H1 (cell line): ENCODE data around the gene TGFBRAP1. TPM values are rescaled to one million over a fixed set of nuclear protein-coding genes. Genes with fewer than 3 reads are reported as not detected.

ENCODE experiments used
- CTCF ChIA-PET: fragments of 300-600 bp; sonication (Branson Sonifier 250); formaldehyde crosslinking; loops from one replicate; lab custom pipeline; 2021; ENCODE audit not compliant: partially characterized antibody; lab: Charles Lee
- POLR2A ChIA-PET: fragments of 300-600 bp; sonication (Branson Sonifier 250); formaldehyde crosslinking; loops from one replicate; lab custom pipeline; 2021; ENCODE audit warnings: inconsistent platforms; ENCODE audit not compliant: partially characterized antibody; lab: Charles Lee
- DNase-seq, 2 experiments: peaks; one replicate each; pipeline versions ENCODE4 v3.0.0 to v3.0.0-alpha.2; 2010 to 2022; ENCODE audit warnings: low spot score in 2 of 2, low read depth in 1 of 2, mixed read lengths in 1 of 2
- FAIRE-seq: peaks from 2 replicates; lab custom pipeline; 2011; peaks lifted over from hg19 to GRCh38; lab: Jason Lieb, UNC
- H2AFZ ChIP-seq: 2 replicates; pipeline ENCODE4 v1.8.1; 2012; ENCODE audit warnings: low read length, inconsistent platforms
- H2AK5ac ChIP-seq: 2 replicates; pipeline ENCODE4 v1.6.1; 2013; ENCODE audit warnings: low read depth, low read length
- H2BK120ac ChIP-seq: replicated peaks from 2 replicates; pipeline ENCODE3; 2013; ENCODE audit warnings: low read depth, low read length, inconsistent platforms
- H2BK12ac ChIP-seq: 2 replicates; pipeline ENCODE4 v1.6.1; 2013; ENCODE audit warnings: low read depth, low read length
- H2BK15ac ChIP-seq: 2 replicates; pipeline ENCODE4 v1.6.1; 2013; ENCODE audit warnings: low read length
- H2BK20ac ChIP-seq: 2 replicates; pipeline ENCODE4 v1.6.1; 2013; ENCODE audit warnings: low read length
- H2BK5ac ChIP-seq: 2 replicates; pipeline ENCODE4 v1.6.1; 2013; ENCODE audit warnings: low read depth, low read length
- H3K14ac ChIP-seq: 2 replicates; pipeline ENCODE4 v1.6.1; 2013; ENCODE audit warnings: inconsistent platforms; ENCODE audit not compliant: insufficient read length
- H3K18ac ChIP-seq: 2 replicates; pipeline ENCODE4 v1.6.1; 2013; ENCODE audit warnings: low read length; ENCODE audit errors: extremely low read depth
- H3K23ac ChIP-seq: 2 replicates; pipeline ENCODE4 v1.6.1; 2013; ENCODE audit warnings: inconsistent platforms; ENCODE audit not compliant: insufficient read length
- H3K23me2 ChIP-seq: 2 replicates; pipeline ENCODE4 v1.6.1; 2013; ENCODE audit warnings: low read depth, low read length
- H3K27ac ChIP-seq: 2 replicates; pipeline ENCODE4 v1.6.1; 2011; ENCODE audit warnings: low read depth, low read length, inconsistent platforms
- H3K27me3 ChIP-seq, 4 experiments: replicated peaks in 1 of 4; 1 replicate in 1 of 4; 2 replicates in 3 of 4; pipeline versions ENCODE4 v1.6.1 to v1.8.1; 2011 to 2013; ENCODE audit warnings: low read length in 3 of 4, mild to moderate bottlenecking in 3 of 4, inconsistent platforms in 2 of 4, mixed read lengths in 2 of 4, moderate library complexity in 1 of 4; ENCODE audit not compliant: control insufficient read depth in 3 of 4, insufficient read depth in 3 of 4; ENCODE audit errors: extremely low read depth in 1 of 4
- H3K36me3 ChIP-seq, 4 experiments: 2 replicates each; pipeline versions ENCODE4 v1.6.1 to v1.8.1; 2011 to 2013; ENCODE audit warnings: mild to moderate bottlenecking in 4 of 4, low read length in 3 of 4, moderate library complexity in 2 of 4, control low read depth in 1 of 4, inconsistent platforms in 1 of 4; ENCODE audit not compliant: insufficient read depth in 4 of 4, control insufficient read depth in 2 of 4
- H3K4ac ChIP-seq: replicated peaks from 2 replicates; pipeline ENCODE3; 2013; ENCODE audit warnings: low read length, low read depth, mixed read lengths, inconsistent platforms; ENCODE audit not compliant: insufficient read length
- H3K4me1 ChIP-seq, 4 experiments: replicated peaks in 1 of 4; 1 replicate in 1 of 4; 2 replicates in 3 of 4; pipeline versions ENCODE4 v1.6.1 to v1.8.1; 2011 to 2013; ENCODE audit warnings: low read length in 3 of 4, inconsistent platforms in 2 of 4, mixed read lengths in 1 of 4; ENCODE audit not compliant: insufficient read depth in 4 of 4, control insufficient read depth in 3 of 4
- H3K4me2 ChIP-seq, 2 experiments: 2 replicates each; pipeline versions ENCODE4 v1.6.1 to v1.8.1; 2011 to 2013; ENCODE audit warnings: low read depth in 2 of 2, low read length in 2 of 2, control low read depth in 1 of 2, inconsistent platforms in 1 of 2, mild to moderate bottlenecking in 1 of 2; ENCODE audit not compliant: insufficient read depth in 1 of 2
- H3K4me3 ChIP-seq, 4 experiments: fragments of 200-600, 300-600 bp in 1 of 4; sonication (generic), shearing (Covaris generic), sonication (Bioruptor Twin) in 1 of 4; 2 replicates each; pipeline versions ENCODE4 v1.5.1 to v1.8.1; 2011 to 2016; ENCODE audit warnings: low read length in 4 of 4, low read depth in 3 of 4, control low read depth in 2 of 4, inconsistent platforms in 2 of 4, mild to moderate bottlenecking in 2 of 4, mixed read lengths in 1 of 4, moderate library complexity in 1 of 4; ENCODE audit not compliant: insufficient read depth in 2 of 4; ENCODE audit errors: extremely low read depth in 1 of 4
- H3K56ac ChIP-seq: replicated peaks from 2 replicates; pipeline ENCODE3; 2013; ENCODE audit warnings: low read depth, mild to moderate bottlenecking, mixed read lengths, low read length, inconsistent platforms; ENCODE audit not compliant: insufficient read length
- H3K79me1 ChIP-seq: 2 replicates; pipeline ENCODE4 v1.6.1; 2013; ENCODE audit warnings: low read depth, low read length, control low read depth
- H3K79me2 ChIP-seq, 2 experiments: 2 replicates each; pipeline versions ENCODE4 v1.6.1 to v1.8.1; 2012 to 2013; ENCODE audit warnings: low read length in 2 of 2, mild to moderate bottlenecking in 2 of 2, inconsistent platforms in 1 of 2; ENCODE audit not compliant: insufficient read depth in 2 of 2, control insufficient read depth in 1 of 2
- H3K9ac ChIP-seq, 4 experiments: replicated peaks in 1 of 4; 1 replicate in 1 of 4; 2 replicates in 3 of 4; pipeline versions ENCODE4 v1.6.1 to v1.8.1; 2011 to 2013; ENCODE audit warnings: low read depth in 3 of 4, low read length in 3 of 4, control low read depth in 2 of 4, mild to moderate bottlenecking in 2 of 4, moderate library complexity in 2 of 4, inconsistent platforms in 1 of 4; ENCODE audit errors: extremely low read depth in 1 of 4
- H3K9me3 ChIP-seq, 2 experiments: 2 replicates each; pipeline versions ENCODE4 v1.6.1 to v1.8.1; 2012 to 2013; ENCODE audit warnings: mild to moderate bottlenecking in 2 of 2, moderate library complexity in 2 of 2, control low read depth in 1 of 2, inconsistent platforms in 1 of 2, low read depth in 1 of 2, low read length in 1 of 2, mixed read lengths in 1 of 2; ENCODE audit not compliant: insufficient read depth in 2 of 2
- H4K20me1 ChIP-seq, 2 experiments: replicated peaks in 1 of 2; 2 replicates each; pipeline versions ENCODE3 to v1.8.1; 2011 to 2013; ENCODE audit warnings: inconsistent platforms in 2 of 2, low read length in 2 of 2, mild to moderate bottlenecking in 1 of 2; ENCODE audit not compliant: insufficient read depth in 2 of 2, control insufficient read depth in 1 of 2
- H4K5ac ChIP-seq: 2 replicates; pipeline ENCODE4 v1.6.1; 2013; ENCODE audit warnings: low read length, low read depth, mixed read lengths, inconsistent platforms; ENCODE audit not compliant: insufficient read length
- H4K8ac ChIP-seq: 2 replicates; pipeline ENCODE4 v1.8.0; 2013; ENCODE audit warnings: mild to moderate bottlenecking, moderate library complexity, low read length, inconsistent platforms; ENCODE audit not compliant: insufficient read depth; ENCODE audit errors: extremely low read depth
- H4K91ac ChIP-seq: replicated peaks from 2 replicates; pipeline ENCODE3; 2013; ENCODE audit warnings: low read length, mixed read lengths, inconsistent platforms; ENCODE audit not compliant: insufficient read length
- CEBPB ChIP-seq: IDR thresholded peaks from 2 replicates; pipeline ENCODE4 v1.6.1; 2012; ENCODE audit warnings: low read depth, low read length
- HDAC2 ChIP-seq, 2 experiments: fragments of 300-600 bp in 1 of 2; sonication (generic) in 1 of 2; IDR thresholded peaks; 2 replicates each; pipeline ENCODE4 v1.6.1; 2011 to 2012; ENCODE audit warnings: low read depth in 2 of 2, low read length in 2 of 2, mild to moderate bottlenecking in 2 of 2, moderate library complexity in 2 of 2, borderline replicate concordance in 1 of 2, inconsistent platforms in 1 of 2
- NRF1 ChIP-seq: IDR thresholded peaks from 2 replicates; pipeline ENCODE4 v1.6.1; 2011; ENCODE audit warnings: mild to moderate bottlenecking, low read depth, low read length, improper control_type of control experiment
- PHF8 ChIP-seq: fragments of 200-600 bp; sonication (generic); conservative IDR thresholded peaks from 2 replicates; pipeline ENCODE4 v1.7.1; 2012; ENCODE audit warnings: low read depth, mild to moderate bottlenecking, inconsistent platforms, low read length, moderate library complexity
- RFX5 ChIP-seq: IDR thresholded peaks from 2 replicates; pipeline ENCODE4 v1.6.1; 2011; ENCODE audit warnings: low read depth, low read length, improper control_type of control experiment, borderline replicate concordance
- SRF ChIP-seq: IDR thresholded peaks from 2 replicates; pipeline ENCODE4 v1.6.1; 2011; ENCODE audit warnings: mild to moderate bottlenecking, low read depth, low read length, moderate library complexity
- WGBS, 2 experiments: shearing (Covaris generic) in 1 of 2; methylation state at CpG; one replicate each; pipeline versions ENCODE4 v1.1.6 to v1.1.7; 2013 to 2015; ENCODE audit warnings: low lambda C conversion rate in 2 of 2, mixed read lengths in 2 of 2, inconsistent platforms in 1 of 2, low coverage in 1 of 2, missing lambda C conversion rate in 1 of 2; ENCODE audit not compliant: insufficient replicate concordance in 2 of 2, insufficient coverage in 1 of 2, insufficient read length in 1 of 2; ENCODE audit errors: extremely low coverage in 1 of 2, missing lambda C conversion rate in 1 of 2; 5-methylcytosine and 5-hydroxymethylcytosine counted together
- polyA plus RNA-seq, 7 experiments: library from polyadenylated mRNA; depleted of rRNA in 3 of 7; stranded (reverse) in 5 of 7; unstranded in 2 of 7; fragments of >200 nt in 5 of 7; fragments of 200-250 nt in 2 of 7; gene quantifications; 1 replicate in 5 of 7; 2 replicates in 1 of 7; 4 replicates in 1 of 7; pipeline versions ENCODE4 v1.2.1 to v1.2.3, GENCODE V29; 2011 to 2013; ENCODE audit warnings: missing spikeins in 2 of 7, mixed read lengths in 2 of 7
- total RNA-seq: library from RNA; stranded (reverse); fragmentation: NEBNext Ultra II Directional; extraction: Animal tissue kit (Norgen Biotek cat#: 25700); gene quantifications from 2 replicates; pipeline ENCODE4 v1.2.1, GENCODE V29; 2021
- TF ChIP-seq, protein P1 (sequence below): IDR thresholded peaks from 2 replicates; pipeline ENCODE4 v1.6.1; 2012; ENCODE audit warnings: inconsistent platforms

TGFBRAP1 gene
- total and polyA plus RNA-seq, 2 of the 8 experiments (the other 6 are each of a cell fraction or from before 2014, with no cell fraction given), result 11.2 to 20.2 TPM

DNA sequence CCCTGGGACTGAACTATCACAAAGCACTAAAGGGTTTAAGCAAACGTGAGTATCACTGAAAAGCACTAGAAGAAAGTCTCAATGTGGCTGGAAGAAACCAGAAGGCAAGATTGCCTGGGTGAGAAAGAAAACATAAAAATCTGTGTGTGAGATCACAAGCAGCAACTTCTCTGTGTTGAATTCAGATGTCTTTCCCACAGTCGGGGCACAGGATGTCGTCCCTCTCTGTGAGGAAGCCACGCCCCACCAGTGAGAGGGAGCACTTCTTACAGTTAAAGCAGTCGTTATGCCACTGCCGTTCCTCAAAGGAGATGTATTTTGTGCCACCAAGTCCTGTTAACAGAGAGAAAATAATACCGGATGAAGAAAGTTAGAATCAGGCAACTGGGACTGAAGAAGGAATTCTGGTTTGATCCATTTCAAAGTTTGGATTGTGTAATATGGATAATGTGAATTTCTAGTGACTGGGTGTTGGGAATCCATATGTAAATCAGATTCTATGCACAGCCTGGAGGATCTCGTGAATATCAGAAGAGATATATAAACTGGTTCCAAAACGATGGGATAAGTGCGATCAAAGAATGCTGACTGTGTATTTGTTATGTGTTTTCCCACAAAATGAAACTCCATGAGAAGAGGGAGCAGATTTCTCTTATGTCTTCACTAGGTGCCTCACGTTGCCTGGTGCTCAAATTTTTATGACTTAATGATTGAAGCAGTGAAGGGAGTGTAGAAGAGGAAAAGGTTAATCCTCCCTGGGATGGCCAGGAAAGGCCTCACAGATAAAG, 31.8 kb upstream of the TGFBRAP1 start:
- Histone ChIP-seq H2BK15ac (no peak overlapping the region), H4K5ac (no peak overlapping the region), H3K79me2 (no peaks in the 10 kb centered on the region), H2BK12ac (no peak overlapping the region), H3K23ac (no peak overlapping the region), H3K36me3 (peaks cover 7 to 46% (median 26%) of the 10 kb centered on the region in 4 experiments), H2AFZ (no peak overlapping the region), H2BK120ac (no peak overlapping the region), H3K27ac (no peak overlapping the region), H3K14ac (no peak overlapping the region), H3K23me2 (no peaks in the 10 kb centered on the region), H4K20me1 (peaks cover 0 to 3% of the 10 kb centered on the region in 2 experiments), H2AK5ac (no peak overlapping the region), H3K27me3 (no peaks in the 10 kb centered on the region), H3K4me2 (no peak overlapping the region), H3K9ac (no peak overlapping the region), H3K4me1 (no peaks in the 10 kb centered on the region), H4K8ac (no peak overlapping the region), H4K91ac (no peak overlapping the region), H3K56ac (no peak overlapping the region), H2BK5ac (no peak overlapping the region), H3K79me1 (peaks cover 2% of the 10 kb centered on the region; the same call in 1 of the 2 replicates), H3K4me3 (no peak overlapping the region), H2BK20ac (no peak overlapping the region), H3K9me3 (no peaks in the 10 kb centered on the region), H3K4ac (no peak overlapping the region), H3K18ac (no peak overlapping the region)
- DNase-seq (no peak), FAIRE-seq (no peak)
- WGBS, 2 experiments, result 80% methylated on average over 11 of the region's 11 CpGs; no CpG with 5 or more reads in 1 of the 2 experiments
- no peak for TF ChIP-seq HDAC2 (IDR thresholded peaks at IDR 0.05; ENCODE audit: borderline replicate concordance in 1 of 2, low read depth in 2 of 2, low read length in 2 of 2)
- TF ChIP-seq RFX5, result no peak
- no peak for TF ChIP-seq PHF8
- TF ChIP-seq, protein P1, sequence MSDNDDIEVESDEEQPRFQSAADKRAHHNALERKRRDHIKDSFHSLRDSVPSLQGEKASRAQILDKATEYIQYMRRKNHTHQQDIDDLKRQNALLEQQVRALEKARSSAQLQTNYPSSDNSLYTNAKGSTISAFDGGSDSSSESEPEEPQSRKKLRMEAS, result no peak
- TF ChIP-seq CEBPB, result no peak
- TF ChIP-seq SRF, result no peak
- no peak for TF ChIP-seq NRF1
- POLR2A ChIA-PET, result interaction anchor here (1.2 kb wide), 1 partner anchor 12 kb away, joined by 4 read pairs; no protein-coding TSS in a partner anchor
- CTCF ChIA-PET, result interaction anchor here (1.4 to 1.5 kb wide), 2 partner anchors 148 to 159 kb away, joined by 3 read pairs; no protein-coding TSS in a partner anchor
